ENCODE measurements around the gene PGLYRP2.

PGLYRP2 gene

GRCh38 chr19:15438577-15438976 lies 40.7 kb downstream of the PGLYRP2 start:
- no peak for TF ChIP-seq CTCF (IDR thresholded peaks at IDR 0.05; ENCODE audit: low read depth, low read length, missing control alignments)
- DNase-seq (ENCODE audit: low read depth), result no peak

GRCh38 chr19:15438124-15438496 lies 41.2 kb downstream of the PGLYRP2 start:
- no peak for DNase-seq (ENCODE audit: low read depth)
- no peak for TF ChIP-seq CTCF (IDR thresholded peaks at IDR 0.05; ENCODE audit: low read depth, low read length, missing control alignments)
- no peak overlapping the region for H3K4me3 ChIP-seq (ENCODE audit: low read depth, low read length)

More at GRCh38 chr19:15438577-15438976, 40.7 kb downstream of the PGLYRP2 start:
- H3K4me3 ChIP-seq (ENCODE audit: low read depth, low read length), result no peak overlapping the region

GRCh38 chr19:15437355-15438123 lies 41.8 kb downstream of the PGLYRP2 start:
- TF ChIP-seq CTCF (IDR thresholded peaks at IDR 0.05; ENCODE audit: low read depth, low read length, missing control alignments), result no peak
- DNase-seq (ENCODE audit: low read depth), result no peak
- no peak overlapping the region for H3K4me3 ChIP-seq (ENCODE audit: low read depth, low read length)

DNA sequence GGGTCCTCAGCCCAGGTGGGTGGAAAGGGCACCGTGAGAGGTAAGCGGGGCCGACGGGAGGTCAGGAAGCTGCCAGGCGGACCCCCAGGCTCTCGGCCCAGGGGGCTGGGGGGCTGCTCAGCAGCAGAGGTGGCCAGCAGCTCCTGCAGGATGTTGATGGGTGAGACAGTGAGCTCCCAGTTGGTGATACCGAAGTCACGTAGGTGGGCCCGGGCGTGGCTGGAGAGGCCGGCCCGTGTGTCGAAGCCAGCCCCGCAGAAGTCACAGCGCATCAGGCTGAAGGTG lies 42.5 kb downstream of the PGLYRP2 start:
- H3K4me3 ChIP-seq (ENCODE audit: low read depth, low read length), result no peak overlapping the region
- DNase-seq (ENCODE audit: low read depth), result no peak
- TF ChIP-seq CTCF (IDR thresholded peaks at IDR 0.05; ENCODE audit: low read depth, low read length, missing control alignments), result no peak

DNA sequence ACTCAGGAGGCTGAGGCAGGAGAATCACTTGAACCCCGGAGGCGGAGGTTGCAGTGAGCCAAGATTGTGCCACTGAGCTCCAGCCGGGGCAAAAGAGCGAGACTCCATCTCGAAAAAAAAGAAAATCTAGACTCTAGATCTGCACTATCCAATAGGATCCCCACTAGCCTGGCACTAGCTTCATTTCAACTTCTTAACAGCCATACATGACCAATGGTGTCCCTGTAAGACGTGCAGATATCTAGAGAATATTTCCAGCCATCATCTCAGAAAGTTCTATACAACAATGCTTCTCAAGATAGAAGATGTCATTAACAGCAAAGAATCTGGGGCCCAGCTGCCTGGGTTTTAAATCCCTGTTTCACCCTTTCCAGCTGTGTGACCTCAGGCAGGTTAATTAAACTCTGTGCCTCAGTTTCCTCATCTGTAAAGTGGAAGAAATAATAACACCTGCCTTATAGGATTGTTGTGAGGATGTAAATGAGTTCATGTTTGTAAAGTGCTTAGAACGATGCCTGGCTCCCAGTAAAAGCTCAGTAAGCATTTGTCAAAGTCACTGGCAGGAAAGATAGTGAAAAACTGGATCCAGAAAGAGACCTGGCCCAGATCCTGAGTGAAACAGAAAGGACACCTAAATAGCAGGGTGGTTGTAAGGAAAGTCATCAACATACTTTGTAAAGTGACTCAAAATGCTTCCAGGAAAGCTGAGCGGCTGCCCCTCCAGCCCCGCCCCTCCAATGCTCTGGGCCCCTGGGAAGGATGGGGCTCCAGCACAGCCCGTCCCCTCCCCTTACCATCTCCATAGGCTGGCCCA lies 43.1 kb downstream of the PGLYRP2 start:
- no peak for DNase-seq (ENCODE audit: low read depth)
- no peak for TF ChIP-seq CTCF (IDR thresholded peaks at IDR 0.05; ENCODE audit: low read depth, low read length, missing control alignments)
- no peak overlapping the region for H3K4me3 ChIP-seq (ENCODE audit: low read depth, low read length)

GRCh38 chr19:15433519-15434069 lies 45.7 kb downstream of the PGLYRP2 start:
- TF ChIP-seq CTCF (IDR thresholded peaks at IDR 0.05; ENCODE audit: low read depth, low read length, missing control alignments), result no peak
- H3K4me3 ChIP-seq (ENCODE audit: low read depth, low read length), result no peak overlapping the region; the same call in 1 of the 2 replicates
- DNase-seq (ENCODE audit: low read depth), result no peak
